Panc1 (cell line): ENCODE data around the gene RAD50. TPM values are rescaled to one million over a fixed set of nuclear protein-coding genes. Genes with fewer than 3 reads are reported as not detected.
"Not testable (repeated sequence)": the region's sequence is repeated elsewhere in the genome, so short reads cannot be mapped to it uniquely, and the experiment has no call there.

Experiments used
- ATAC-seq: fragments of 200-7000 bp; cut with Tn5 transposase; 2 replicates; pipeline ENCODE4 v1.9.1; 2020; ENCODE audit warnings: mild to moderate bottlenecking, moderate library complexity
- BruUV-seq: library from RNA; stranded (reverse); fragments of 400-500 nt; replicated peaks from 2 replicates; lab custom pipeline; 2021; lab: Mats Ljungman, UMichigan
- CTCF ChIA-PET: fragments of 300-600 bp; sonication (Branson Sonifier 250); formaldehyde crosslinking; loops from one replicate; lab custom pipeline; 2022; ENCODE audit warnings: antibody characterized with exemption; lab: Charles Lee
- POLR2A ChIA-PET: fragments of 300-600 bp; sonication (Branson Sonifier 250); formaldehyde crosslinking; loops from one replicate; lab custom pipeline; 2022; ENCODE audit warnings: antibody characterized with exemption; lab: Charles Lee
- DNase-seq: peaks from one replicate; pipeline ENCODE4 v3.0.0-alpha.2; 2010; ENCODE audit warnings: low read depth, low spot score
- H3K27ac ChIP-seq: 2 replicates; pipeline ENCODE4 v1.5.1; 2011; ENCODE audit warnings: mild to moderate bottlenecking, low read length, inconsistent platforms
- H3K27me3 ChIP-seq: fragments of 200-500 bp; sonication (Bioruptor generic); 2 replicates; pipeline ENCODE4 v1.6.0; 2014; ENCODE audit warnings: low read length, inconsistent platforms; ENCODE audit not compliant: control insufficient read depth, insufficient read depth
- H3K36me3 ChIP-seq: fragments of 200-500 bp; sonication (Bioruptor generic); 2 replicates; pipeline ENCODE4 v1.5.1; 2014; ENCODE audit warnings: inconsistent platforms, mild to moderate bottlenecking, low read length, moderate library complexity; ENCODE audit not compliant: control insufficient read depth, insufficient read depth
- H3K4me1 ChIP-seq: 2 replicates; pipeline ENCODE4 v1.5.1; 2011; ENCODE audit warnings: inconsistent platforms, mild to moderate bottlenecking, low read length, moderate library complexity; ENCODE audit not compliant: control insufficient read depth, insufficient read depth
- H3K4me3 ChIP-seq, 2 experiments: 2 replicates each; pipeline ENCODE4 v1.5.1; 2011 to 2012; ENCODE audit warnings: low read depth in 2 of 2, low read length in 2 of 2, mild to moderate bottlenecking in 2 of 2, inconsistent platforms in 1 of 2, moderate library complexity in 1 of 2
- H3K9me3 ChIP-seq: fragments of 200-500 bp; sonication (Bioruptor generic); 2 replicates; pipeline ENCODE4 v1.5.1; 2014; ENCODE audit warnings: low read depth, mild to moderate bottlenecking, inconsistent platforms, low read length, moderate library complexity; ENCODE audit not compliant: control insufficient read depth, insufficient read depth
- POLR2AphosphoS5 ChIP-seq: IDR thresholded peaks from 2 replicates; pipeline ENCODE4 v1.6.1; 2012; ENCODE audit warnings: mild to moderate bottlenecking, low read depth, low read length, moderate library complexity
- REST ChIP-seq, 2 experiments: IDR thresholded peaks; 2 replicates each; pipeline ENCODE4 v1.6.1; 2011 to 2012; ENCODE audit warnings: low read depth in 2 of 2, control low read depth in 1 of 2, low read length in 1 of 2, mild to moderate bottlenecking in 1 of 2, moderate library complexity in 1 of 2; ENCODE audit not compliant: insufficient read depth in 1 of 2
- SIN3A ChIP-seq: IDR thresholded peaks from 2 replicates; pipeline ENCODE4 v1.6.1; 2012; ENCODE audit warnings: low read depth, mild to moderate bottlenecking, low read length, moderate library complexity, borderline replicate concordance; ENCODE audit not compliant: insufficient read depth
- TCF7L2 ChIP-seq: IDR thresholded peaks from 2 replicates; pipeline ENCODE4 v1.6.1; 2011; ENCODE audit warnings: mild to moderate bottlenecking, low read depth, low read length, inconsistent platforms
- in situ Hi-C: cut with HindIII; loops from 2 replicates; pipeline ENCODE4 v1.10.0; 2016; ENCODE audit warnings: low sequenced_read_pairs, low pct_unique_long_range_greater_than_20kb
- intact Hi-C: fragments of 100-400 bp; cut with micrococcal nuclease; formaldehyde crosslinking; loops from one replicate; pipeline ENCODE4 v1.10.0; 2022; ENCODE audit not compliant: unreplicated experiment
- total RNA-seq: library from RNA; stranded (reverse); gene quantifications from one replicate; pipeline ENCODE4 v1.2.1, GENCODE V29; 2021; ENCODE audit not compliant: unreplicated experiment
- TF ChIP-seq, protein P1 (sequence below): fragments of 450-650 bp; IDR thresholded peaks from 2 replicates; pipeline ENCODE4 v1.5.1; 2017; ENCODE audit warnings: mild to moderate bottlenecking

Gene RAD50
- total RNA-seq, 1 experiment from 2014 or later, result 77.6 TPM

GRCh38 chr5:132513618-132514336, 43.0 kb upstream of the RAD50 start:
- CTCF ChIA-PET, H3K36me3 ChIP-seq, ATAC-seq, DNase-seq, H3K4me1 ChIP-seq, H3K27ac ChIP-seq, in situ Hi-C loops, BruUV-seq, H3K4me3 ChIP-seq, intact Hi-C loops, POLR2A ChIA-PET, H3K9me3 ChIP-seq, H3K27me3 ChIP-seq: not testable (repeated sequence)

DNA sequence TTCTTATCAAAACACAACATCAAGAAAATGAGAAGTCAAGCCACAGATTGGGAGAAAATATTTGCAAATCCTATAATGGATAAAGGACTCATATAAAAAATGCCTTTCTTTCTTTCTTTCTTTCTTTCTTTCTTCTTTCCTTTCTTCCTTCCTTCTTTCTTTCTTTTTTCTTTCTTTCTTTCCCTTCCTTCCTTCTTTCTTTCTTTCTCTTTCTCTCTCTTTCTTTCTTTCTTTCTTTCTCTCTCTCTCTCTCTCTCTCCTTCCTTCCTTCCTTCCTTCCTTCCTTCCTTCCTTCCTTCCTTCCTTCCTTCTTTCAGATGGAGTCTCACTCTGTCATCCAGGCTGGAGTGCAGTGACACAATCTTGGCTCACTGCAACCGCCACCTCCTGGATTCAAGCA, 34.7 kb upstream of the RAD50 start:
- BruUV-seq, H3K36me3 ChIP-seq, in situ Hi-C loops, H3K27me3 ChIP-seq, ATAC-seq, H3K4me3 ChIP-seq, POLR2A ChIA-PET, H3K4me1 ChIP-seq, H3K9me3 ChIP-seq, DNase-seq, CTCF ChIA-PET, H3K27ac ChIP-seq: not testable (repeated sequence)
- intact Hi-C loops, result loop anchor here (10.0 kb wide), 1 partner anchor 293 kb away; the partner anchor contains the start of gene SOWAHA

DNA sequence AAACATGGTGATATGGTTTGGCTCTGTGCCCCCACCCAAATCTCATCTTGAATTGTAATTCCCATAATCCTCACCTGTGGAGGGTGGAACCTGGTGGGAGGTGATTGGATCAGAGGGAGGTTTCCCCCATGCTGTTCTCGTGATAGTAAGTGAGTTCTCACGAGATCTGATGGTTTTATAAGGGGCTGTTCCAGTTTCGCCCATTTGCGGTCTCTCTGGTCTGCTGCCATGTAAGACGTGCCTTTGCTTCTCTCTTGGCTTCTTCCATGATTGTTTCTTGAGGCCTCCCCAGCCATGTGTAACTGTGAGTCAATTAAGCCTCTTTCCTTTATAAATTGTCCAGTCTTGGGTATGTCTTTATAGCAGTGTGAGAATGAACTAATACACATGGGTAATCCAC, 31.9 kb upstream of the RAD50 start:
- H3K27me3 ChIP-seq, DNase-seq, ATAC-seq, H3K4me1 ChIP-seq, CTCF ChIA-PET, H3K4me3 ChIP-seq, H3K27ac ChIP-seq, POLR2A ChIA-PET, H3K36me3 ChIP-seq, H3K9me3 ChIP-seq, BruUV-seq, in situ Hi-C loops: not testable (repeated sequence)
- intact Hi-C loops, result loop anchor here (10.0 kb wide), 1 partner anchor 290 kb away; the partner anchor contains the start of gene SOWAHA

GRCh38 chr5:132525299-132525724, 31.5 kb upstream of the RAD50 start:
- no TSS peak for BruUV-seq
- DNase-seq (no peak), ATAC-seq (no peak)
- no peak overlapping the region for H3K4me3 ChIP-seq
- intact Hi-C loops (loop anchor here (10.0 kb wide), 1 partner anchor 289 kb away; the partner anchor contains the start of gene SOWAHA), in situ Hi-C loops (no loop called here)
- ChIA-PET POLR2A (no interaction called here), CTCF (no interaction called here)
- no peaks in the 10 kb centered on the region for H3K9me3 ChIP-seq
- H3K36me3 ChIP-seq, result no peaks in the 10 kb centered on the region
- no peaks in the 10 kb centered on the region for H3K4me1 ChIP-seq
- no peaks in the 10 kb centered on the region for H3K27me3 ChIP-seq
- H3K27ac ChIP-seq, result no peak overlapping the region
- TF ChIP-seq SIN3A (no peak), POLR2AphosphoS5 (no peak), TCF7L2 (no peak), REST (IDR thresholded peaks at IDR 0.05; ENCODE audit: insufficient read depth in 1 of 2, low read depth in 2 of 2, low read length in 1 of 2) (no peak)
- TF ChIP-seq, protein P1, sequence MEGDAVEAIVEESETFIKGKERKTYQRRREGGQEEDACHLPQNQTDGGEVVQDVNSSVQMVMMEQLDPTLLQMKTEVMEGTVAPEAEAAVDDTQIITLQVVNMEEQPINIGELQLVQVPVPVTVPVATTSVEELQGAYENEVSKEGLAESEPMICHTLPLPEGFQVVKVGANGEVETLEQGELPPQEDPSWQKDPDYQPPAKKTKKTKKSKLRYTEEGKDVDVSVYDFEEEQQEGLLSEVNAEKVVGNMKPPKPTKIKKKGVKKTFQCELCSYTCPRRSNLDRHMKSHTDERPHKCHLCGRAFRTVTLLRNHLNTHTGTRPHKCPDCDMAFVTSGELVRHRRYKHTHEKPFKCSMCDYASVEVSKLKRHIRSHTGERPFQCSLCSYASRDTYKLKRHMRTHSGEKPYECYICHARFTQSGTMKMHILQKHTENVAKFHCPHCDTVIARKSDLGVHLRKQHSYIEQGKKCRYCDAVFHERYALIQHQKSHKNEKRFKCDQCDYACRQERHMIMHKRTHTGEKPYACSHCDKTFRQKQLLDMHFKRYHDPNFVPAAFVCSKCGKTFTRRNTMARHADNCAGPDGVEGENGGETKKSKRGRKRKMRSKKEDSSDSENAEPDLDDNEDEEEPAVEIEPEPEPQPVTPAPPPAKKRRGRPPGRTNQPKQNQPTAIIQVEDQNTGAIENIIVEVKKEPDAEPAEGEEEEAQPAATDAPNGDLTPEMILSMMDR, result no peak
